H9 (cell line): ENCODE results near the gene TSPAN1. TPM values are rescaled to one million over a fixed set of nuclear protein-coding genes. Genes with fewer than 3 reads are reported as not detected.
A peak's percentile ranks its signal among the peaks of the same experiment; 100 is the strongest.

Experiments
- DNase-seq: peaks from one replicate; pipeline ENCODE4 v3.0.0-alpha.2; 2017
- H2AFZ ChIP-seq: one replicate; pipeline ENCODE4 v1.6.1; 2013; ENCODE audit warnings: mild to moderate bottlenecking, low read length, control low read depth, moderate library complexity
- H2AK5ac ChIP-seq: 2 replicates; pipeline ENCODE4 v1.6.1; 2013; ENCODE audit warnings: low read length, control low read depth, mixed read lengths; ENCODE audit not compliant: insufficient read length
- H2BK120ac ChIP-seq: one replicate; pipeline ENCODE4 v1.6.1; 2013; ENCODE audit warnings: low read depth, mild to moderate bottlenecking, low read length, control low read depth, inconsistent platforms; ENCODE audit not compliant: poor library complexity, severe bottlenecking
- H2BK12ac ChIP-seq: 2 replicates; pipeline ENCODE4 v1.6.1; 2013; ENCODE audit warnings: low read length, control low read depth, mixed read lengths, low read depth; ENCODE audit not compliant: insufficient read length
- H2BK15ac ChIP-seq: 2 replicates; pipeline ENCODE4 v1.6.1; 2013; ENCODE audit warnings: low read depth, low read length, control low read depth
- H2BK20ac ChIP-seq: one replicate; pipeline ENCODE4 v1.6.1; 2013; ENCODE audit warnings: low read depth, mild to moderate bottlenecking, low read length, control low read depth, inconsistent platforms; ENCODE audit not compliant: poor library complexity, severe bottlenecking
- H2BK5ac ChIP-seq: 2 replicates; pipeline ENCODE4 v1.6.1; 2013; ENCODE audit warnings: low read length, control low read depth, mixed read lengths; ENCODE audit not compliant: insufficient read length
- H3K14ac ChIP-seq: 2 replicates; pipeline ENCODE4 v1.6.1; 2013; ENCODE audit warnings: low read length, control low read depth; ENCODE audit not compliant: insufficient read depth
- H3K18ac ChIP-seq: 2 replicates; pipeline ENCODE4 v1.6.1; 2013; ENCODE audit warnings: low read depth, mild to moderate bottlenecking, mixed read lengths, low read length, control low read depth; ENCODE audit not compliant: insufficient read length
- H3K23ac ChIP-seq: 2 replicates; pipeline ENCODE4 v1.6.1; 2013; ENCODE audit warnings: low read length, control low read depth, mixed read lengths, low read depth; ENCODE audit not compliant: insufficient read length
- H3K23me2 ChIP-seq: 2 replicates; pipeline ENCODE4 v1.6.1; 2013; ENCODE audit warnings: low read depth, mild to moderate bottlenecking, mixed read lengths, low read length, control low read depth; ENCODE audit not compliant: insufficient read length, poor library complexity, severe bottlenecking
- H3K27ac ChIP-seq: 2 replicates; pipeline ENCODE4 v1.5.1; 2013; ENCODE audit warnings: low read length, control low read depth, mixed read lengths, low read depth; ENCODE audit not compliant: insufficient read length
- H3K27me3 ChIP-seq: 2 replicates; pipeline ENCODE4 v1.6.1; 2013; ENCODE audit warnings: low read length, control low read depth, inconsistent platforms; ENCODE audit not compliant: insufficient read depth
- H3K4ac ChIP-seq: 2 replicates; pipeline ENCODE4 v1.6.1; 2013; ENCODE audit warnings: low read depth, mild to moderate bottlenecking, control low read depth, inconsistent platforms, low read length, moderate library complexity
- H3K4me1 ChIP-seq: 2 replicates; pipeline ENCODE4 v1.6.1; 2013; ENCODE audit warnings: low read length, control low read depth, inconsistent platforms; ENCODE audit not compliant: insufficient read depth
- H3K4me2 ChIP-seq: 2 replicates; pipeline ENCODE4 v1.6.1; 2013; ENCODE audit warnings: low read length, control low read depth, mixed read lengths; ENCODE audit not compliant: insufficient read length, insufficient read depth
- H3K56ac ChIP-seq: 2 replicates; pipeline ENCODE4 v1.6.1; 2013; ENCODE audit warnings: low read depth, mild to moderate bottlenecking, mixed read lengths, low read length, control low read depth; ENCODE audit not compliant: insufficient read length
- H3K79me1 ChIP-seq: 2 replicates; pipeline ENCODE4 v1.6.1; 2013; ENCODE audit warnings: low read depth, mild to moderate bottlenecking, moderate library complexity, low read length, control low read depth, inconsistent platforms; ENCODE audit not compliant: insufficient read depth, poor library complexity, severe bottlenecking
- H3K79me2 ChIP-seq: 2 replicates; pipeline ENCODE4 v1.6.1; 2013; ENCODE audit warnings: low read length, control low read depth, inconsistent platforms; ENCODE audit not compliant: insufficient read depth
- H3K9ac ChIP-seq: 2 replicates; pipeline ENCODE4 v1.6.1; 2013; ENCODE audit warnings: low read length, control low read depth, mixed read lengths; ENCODE audit not compliant: insufficient read length; ENCODE audit errors: extremely low read depth
- H3K9me3 ChIP-seq: one replicate; pipeline ENCODE4 v1.6.1; 2013; ENCODE audit warnings: low read depth, low read length, inconsistent platforms; ENCODE audit not compliant: control insufficient read depth
- H3T11ph ChIP-seq: one replicate; pipeline ENCODE4 v1.6.1; 2013; ENCODE audit warnings: mild to moderate bottlenecking, low read length, control low read depth, inconsistent platforms
- H4K20me1 ChIP-seq: one replicate; pipeline ENCODE4 v1.6.1; 2013; ENCODE audit not compliant: control insufficient read depth, insufficient read length, insufficient read depth
- H4K5ac ChIP-seq: 2 replicates; pipeline ENCODE4 v1.6.1; 2013; ENCODE audit warnings: low read depth, mild to moderate bottlenecking, mixed read lengths, low read length, control low read depth; ENCODE audit not compliant: insufficient read length
- H4K8ac ChIP-seq: replicated peaks from 2 replicates; pipeline ENCODE4 v1.6.1; 2013; ENCODE audit warnings: low read length, control low read depth, mixed read lengths, low read depth; ENCODE audit not compliant: insufficient read length
- H4K91ac ChIP-seq: 2 replicates; pipeline ENCODE4 v1.6.1; 2013; ENCODE audit warnings: low read depth, mild to moderate bottlenecking, moderate library complexity, mixed read lengths, low read length, control low read depth; ENCODE audit not compliant: insufficient read length
- H3K27ac Mint-ChIP-seq, 3 experiments: 2 replicates in 2 of 3; 3 replicates in 1 of 3; pipeline ENCODE4 v1.8.0; 2020 to 2021; ENCODE audit warnings: mixed read lengths in 3 of 3, mild to moderate bottlenecking in 1 of 3, moderate library complexity in 1 of 3
- H3K27me3 Mint-ChIP-seq: 2 replicates; pipeline ENCODE4 v1.8.0; 2021; ENCODE audit warnings: low read depth, mild to moderate bottlenecking, moderate library complexity, mixed read lengths
- H3K36me3 Mint-ChIP-seq, 3 experiments: 2 replicates in 2 of 3; 3 replicates in 1 of 3; pipeline ENCODE4 v1.8.0; 2020 to 2021; ENCODE audit warnings: low read depth in 3 of 3, mixed read lengths in 3 of 3; ENCODE audit not compliant: insufficient read depth in 1 of 3
- H3K4me1 Mint-ChIP-seq, 2 experiments: 2 replicates each; pipeline ENCODE4 v1.8.0; 2020; ENCODE audit warnings: mixed read lengths in 2 of 2
- H3K4me3 Mint-ChIP-seq, 2 experiments: 2 replicates in 1 of 2; 3 replicates in 1 of 2; pipeline ENCODE4 v1.8.0; 2020 to 2021; ENCODE audit warnings: mild to moderate bottlenecking in 2 of 2, mixed read lengths in 2 of 2, moderate library complexity in 1 of 2
- H3K9me3 Mint-ChIP-seq, 2 experiments: 2 replicates in 1 of 2; 3 replicates in 1 of 2; pipeline ENCODE4 v1.8.0; 2020; ENCODE audit warnings: mild to moderate bottlenecking in 2 of 2, mixed read lengths in 2 of 2, moderate library complexity in 1 of 2
- CTCF ChIP-seq: fragments of 200-600 bp; sonication (generic); conservative IDR thresholded peaks from 3 replicates; pipeline ENCODE4 v1.8.0; 2021; ENCODE audit warnings: antibody characterized with exemption, mild to moderate bottlenecking
- WGBS: extraction: QIAGEN DNeasy Blood & Tissue Kit; methylation state at CpG from one replicate; pipeline ENCODE4 v1.1.7; 2013; ENCODE audit warnings: missing lambda C conversion rate, low lambda C conversion rate, mixed read lengths; ENCODE audit not compliant: insufficient read length; ENCODE audit errors: extremely low coverage; 5-methylcytosine and 5-hydroxymethylcytosine counted together
- total RNA-seq: library from RNA; stranded (reverse); gene quantifications from 2 replicates; pipeline ENCODE4 v1.2.1, GENCODE V29; 2021

Gene TSPAN1
- total RNA-seq, 1 experiment from 2014 or later: not detected

GRCh38 chr1:46193285-46193684 is 18.4 kb downstream of the TSPAN1 start:
- Mint-ChIP-seq H3K4me3 (no peak overlapping the region; a peak in 1 of 5 replicates), H3K27me3 (no peaks in the 10 kb centered on the region; the same call in 1 of the 2 replicates), H3K27ac (peak overlapping the region in 1 of 3 experiments; percentile 57; a peak in 1 of 7 replicates), H3K9me3 (no peaks in the 10 kb centered on the region), H3K36me3 (peaks cover 12 to 49% (median 44%) of the 10 kb centered on the region in 3 experiments), H3K4me1 (peaks cover 0 to 6% of the 10 kb centered on the region in 2 experiments; a peak in 1 of 4 replicates)
- DNase-seq: no peak
- Histone ChIP-seq H2BK12ac (no peak overlapping the region), H3K79me2 (no peaks in the 10 kb centered on the region), H3K27me3 (no peaks in the 10 kb centered on the region), H2BK15ac (no peak overlapping the region), H3K9me3 (no peaks in the 10 kb centered on the region), H4K20me1 (no peaks in the 10 kb centered on the region), H3K23ac (no peak overlapping the region), H2BK5ac (no peak overlapping the region), H4K8ac (no peak overlapping the region), H3K79me1 (no peaks in the 10 kb centered on the region), H4K91ac (no peak overlapping the region), H3K4me2 (no peak overlapping the region), H3K18ac (no peak overlapping the region), H3K4me1 (no peaks in the 10 kb centered on the region), H3K9ac (no peak overlapping the region), H3K27ac (no peak overlapping the region), H3T11ph (no peak overlapping the region), H3K23me2 (peaks cover 3% of the 10 kb centered on the region), H4K5ac (no peak overlapping the region), H2BK120ac (no peak overlapping the region), H2AK5ac (no peak overlapping the region), H3K4ac (no peak overlapping the region), H2AFZ (no peak overlapping the region), H2BK20ac (no peak overlapping the region), H3K14ac (no peak overlapping the region), H3K56ac (no peak overlapping the region)
- no CpG with 5 or more reads among the region's 7 CpGs for WGBS
- no peak for TF ChIP-seq CTCF
